D721Med (cell line): ENCODE results near the gene RNGTT.

ENCODE experiments used
- DNase-seq: peaks from one replicate; pipeline ENCODE4 v3.0.0; 2011; ENCODE audit warnings: low spot score; ENCODE audit not compliant: insufficient read length
- FAIRE-seq: peaks from 2 replicates; lab custom pipeline; 2011; peaks lifted over from hg19 to GRCh38; lab: Jason Lieb, UNC
- TF ChIP-seq, protein P1 (sequence below): IDR thresholded peaks from 2 replicates; pipeline ENCODE4 v1.5.1; 2012; ENCODE audit warnings: mild to moderate bottlenecking, control low read depth; ENCODE audit not compliant: insufficient read depth; ENCODE audit errors: missing control alignments

The RNGTT gene

DNA sequence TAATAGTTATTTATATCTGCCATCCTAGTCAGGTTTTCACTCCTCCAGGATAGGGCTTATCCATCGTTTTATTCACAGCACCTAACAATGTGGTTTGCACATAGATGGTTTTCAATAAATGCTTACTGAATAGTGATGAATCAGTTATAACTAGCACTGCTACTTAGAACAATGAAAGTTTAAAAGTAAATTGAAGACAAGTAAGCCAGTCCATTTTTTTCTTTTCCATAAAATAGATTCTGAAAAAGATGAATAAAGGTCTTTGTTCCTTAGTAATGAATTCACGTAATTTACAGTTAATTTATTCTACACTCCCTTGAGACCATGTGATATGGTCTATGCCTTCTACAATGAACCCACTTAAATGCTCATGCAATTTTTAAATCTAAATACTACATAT, 212.5 kb downstream of the RNGTT start:
- TF ChIP-seq, protein P1, sequence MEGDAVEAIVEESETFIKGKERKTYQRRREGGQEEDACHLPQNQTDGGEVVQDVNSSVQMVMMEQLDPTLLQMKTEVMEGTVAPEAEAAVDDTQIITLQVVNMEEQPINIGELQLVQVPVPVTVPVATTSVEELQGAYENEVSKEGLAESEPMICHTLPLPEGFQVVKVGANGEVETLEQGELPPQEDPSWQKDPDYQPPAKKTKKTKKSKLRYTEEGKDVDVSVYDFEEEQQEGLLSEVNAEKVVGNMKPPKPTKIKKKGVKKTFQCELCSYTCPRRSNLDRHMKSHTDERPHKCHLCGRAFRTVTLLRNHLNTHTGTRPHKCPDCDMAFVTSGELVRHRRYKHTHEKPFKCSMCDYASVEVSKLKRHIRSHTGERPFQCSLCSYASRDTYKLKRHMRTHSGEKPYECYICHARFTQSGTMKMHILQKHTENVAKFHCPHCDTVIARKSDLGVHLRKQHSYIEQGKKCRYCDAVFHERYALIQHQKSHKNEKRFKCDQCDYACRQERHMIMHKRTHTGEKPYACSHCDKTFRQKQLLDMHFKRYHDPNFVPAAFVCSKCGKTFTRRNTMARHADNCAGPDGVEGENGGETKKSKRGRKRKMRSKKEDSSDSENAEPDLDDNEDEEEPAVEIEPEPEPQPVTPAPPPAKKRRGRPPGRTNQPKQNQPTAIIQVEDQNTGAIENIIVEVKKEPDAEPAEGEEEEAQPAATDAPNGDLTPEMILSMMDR = no peak
- DNase-seq = no peak
- no peak for FAIRE-seq

DNA sequence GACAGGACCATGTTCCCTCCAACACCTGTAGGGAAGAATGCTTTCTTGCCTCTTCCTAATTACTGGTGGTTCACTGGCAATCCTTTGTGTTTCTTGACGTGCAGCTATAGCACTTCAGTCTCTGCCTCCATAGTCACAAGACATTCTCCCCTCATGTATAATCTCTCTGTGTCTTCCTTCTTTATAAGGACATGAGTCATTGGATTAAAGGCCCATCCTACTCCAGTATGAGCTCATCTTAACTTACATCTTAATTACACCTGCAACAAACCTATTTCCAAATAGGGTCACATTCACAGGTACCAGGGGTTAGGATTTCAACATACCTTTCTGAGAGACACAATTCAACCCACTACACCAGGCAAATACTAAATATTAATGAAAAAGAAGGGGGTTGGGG, 213.6 kb downstream of the RNGTT start:
- FAIRE-seq = peak; percentile 16
- DNase-seq = no peak
- TF ChIP-seq, protein P1 = no peak

DNA sequence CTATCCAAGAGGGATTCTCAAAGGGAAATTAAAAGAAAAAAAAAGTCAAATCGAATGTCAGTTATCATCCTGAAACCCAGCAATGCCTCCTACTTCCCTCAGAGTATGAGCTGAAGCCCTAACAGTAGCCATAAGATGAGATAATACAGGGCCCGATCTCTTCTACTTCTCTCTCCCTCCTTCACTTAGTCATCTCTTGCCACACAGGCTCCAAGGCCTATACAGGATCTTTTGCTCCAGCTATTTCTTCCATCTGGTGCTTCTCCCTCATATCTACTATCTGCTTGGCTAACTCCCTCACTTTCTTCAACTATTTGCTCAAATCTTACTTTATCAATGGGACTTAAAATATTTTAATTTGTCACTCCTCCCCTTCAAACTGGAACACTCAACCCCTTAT, 215.3 kb downstream of the RNGTT start:
- TF ChIP-seq, protein P1 = no peak
- FAIRE-seq = no peak
- DNase-seq = no peak

DNA sequence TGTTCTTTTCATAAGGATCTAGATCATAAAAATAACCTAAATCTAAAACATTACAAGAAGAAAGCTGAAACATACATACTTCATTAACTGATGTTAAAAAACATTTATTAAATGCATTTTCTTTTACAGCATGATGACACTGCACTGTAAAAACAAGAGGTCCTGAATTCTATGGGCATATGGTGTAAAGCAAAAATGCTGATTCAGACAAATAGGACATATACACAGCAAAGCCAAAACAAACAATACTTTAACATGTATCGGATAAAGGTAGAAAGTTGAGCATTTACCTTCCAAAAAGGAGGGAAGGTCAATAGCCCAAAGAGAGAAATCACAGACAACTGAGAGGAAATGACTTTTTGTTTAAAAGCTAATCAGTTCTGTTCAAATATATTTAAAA, 221.5 kb downstream of the RNGTT start:
- no peak for DNase-seq
- TF ChIP-seq, protein P1 = no peak
- no peak for FAIRE-seq

DNA sequence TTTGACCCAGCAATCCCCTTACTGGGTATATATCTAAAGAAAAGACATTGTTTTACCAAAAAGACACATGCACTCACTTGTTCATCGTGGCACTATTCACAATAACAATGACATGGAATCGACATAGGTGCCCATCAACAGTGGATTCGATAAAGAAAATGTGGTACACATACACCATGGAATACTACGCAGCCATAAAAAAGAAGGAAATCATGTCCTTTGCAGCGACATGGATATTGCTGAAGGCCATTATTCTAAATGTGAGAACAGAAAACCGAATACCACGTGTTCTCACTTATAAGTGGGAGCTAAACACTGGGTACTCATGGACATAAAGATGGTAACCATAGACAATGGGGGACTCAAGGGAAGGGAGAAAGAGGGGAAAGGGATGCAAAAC, 222.3 kb downstream of the RNGTT start:
- no peak for FAIRE-seq
- no peak for DNase-seq
- TF ChIP-seq, protein P1 = no peak

DNA sequence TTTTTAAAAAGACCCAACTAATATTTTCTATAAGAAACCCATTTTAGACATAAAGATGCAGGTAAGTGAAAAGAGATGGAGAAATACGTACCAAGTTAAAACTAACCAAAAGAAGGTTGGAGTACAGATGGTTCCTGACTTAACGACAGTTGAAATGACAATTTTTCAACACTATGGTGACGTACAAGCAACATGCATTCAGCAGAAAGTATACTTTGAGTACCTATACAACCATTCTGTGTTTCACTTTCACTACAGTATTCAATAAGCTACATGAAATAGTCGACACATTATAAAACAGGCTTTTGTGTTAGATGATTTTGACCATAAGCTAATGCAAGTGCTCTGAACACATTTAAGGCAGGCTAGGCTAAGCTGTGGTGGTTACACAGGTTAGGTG, 228.9 kb downstream of the RNGTT start:
- DNase-seq = no peak
- no peak for FAIRE-seq
- TF ChIP-seq, protein P1 = no peak

DNA sequence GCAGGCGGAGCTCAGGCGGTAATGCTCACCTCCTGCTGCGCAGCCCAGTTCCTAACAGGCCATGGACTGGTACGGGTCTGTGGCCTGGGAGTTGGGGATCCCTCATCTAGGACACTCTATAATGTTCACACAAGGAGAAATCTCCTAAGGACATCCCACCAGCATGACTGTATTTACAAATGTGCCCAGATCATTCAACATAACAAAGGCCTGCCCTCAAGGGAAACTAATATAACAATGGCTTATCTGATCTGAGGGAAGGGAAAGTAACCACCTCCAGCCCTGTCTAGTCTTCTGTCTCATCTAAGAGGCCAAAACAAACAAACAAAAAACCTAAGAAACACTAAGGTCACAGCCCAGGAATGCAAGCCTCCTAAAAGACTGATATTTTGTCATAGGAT, 232.8 kb downstream of the RNGTT start:
- TF ChIP-seq, protein P1 = no peak
- FAIRE-seq (no peak), DNase-seq (no peak)
